ENCODE results near the gene KRTAP10-6.
"Not testable (repeated sequence)": the region's sequence is repeated elsewhere in the genome, so short reads cannot be mapped to it uniquely, and the experiment has no call there.

Gene KRTAP10-6, protein sequence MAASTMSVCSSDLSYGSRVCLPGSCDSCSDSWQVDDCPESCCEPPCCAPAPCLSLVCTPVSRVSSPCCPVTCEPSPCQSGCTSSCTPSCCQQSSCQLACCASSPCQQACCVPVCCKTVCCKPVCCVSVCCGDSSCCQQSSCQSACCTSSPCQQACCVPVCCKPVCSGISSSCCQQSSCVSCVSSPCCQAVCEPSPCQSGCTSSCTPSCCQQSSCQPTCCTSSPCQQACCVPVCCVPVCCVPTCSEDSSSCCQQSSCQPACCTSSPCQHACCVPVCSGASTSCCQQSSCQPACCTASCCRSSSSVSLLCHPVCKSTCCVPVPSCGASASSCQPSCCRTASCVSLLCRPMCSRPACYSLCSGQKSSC

GRCh38 chr21:44592446-44593311 lies at the start of gene KRTAP10-6:
Gene KRTAP10-6 (minus strand): TSS chr21:44592505. CDS start chr21:44592484, 21 bp downstream.
- no peak for DNase-seq (ENCODE audit: low read depth in 4 of 4, low spot score in 1 of 4)

GRCh38 chr21:44640761-44641160 lies 48.5 kb upstream of the KRTAP10-6 start:
- DNase-seq (ENCODE audit: low read depth in 4 of 4, low spot score in 1 of 4), result no peak

DNA sequence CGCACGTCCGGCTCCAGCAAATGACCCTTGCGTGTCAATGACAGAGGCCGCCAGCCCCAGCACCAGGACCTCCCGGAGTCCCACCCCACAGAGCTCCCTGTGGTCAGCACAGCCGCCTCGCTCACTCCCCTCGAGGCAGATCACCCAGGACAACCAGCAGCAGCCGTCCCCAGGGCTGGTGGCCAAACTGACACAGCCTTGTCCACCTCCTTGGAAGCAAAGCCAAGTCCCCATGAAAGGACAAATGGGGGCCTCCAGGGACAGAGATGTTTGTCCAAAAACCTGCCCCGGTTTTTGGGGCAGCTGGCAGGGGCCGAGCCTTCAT lies 47.0 kb upstream of the KRTAP10-6 start:
- no peak for DNase-seq (ENCODE audit: low read depth in 4 of 4, low spot score in 1 of 4)

GRCh38 chr21:44638506-44639330 lies 46.4 kb upstream of the KRTAP10-6 start:
- not testable (repeated sequence) for DNase-seq (ENCODE audit: low read depth in 4 of 4, low spot score in 1 of 4)

DNA sequence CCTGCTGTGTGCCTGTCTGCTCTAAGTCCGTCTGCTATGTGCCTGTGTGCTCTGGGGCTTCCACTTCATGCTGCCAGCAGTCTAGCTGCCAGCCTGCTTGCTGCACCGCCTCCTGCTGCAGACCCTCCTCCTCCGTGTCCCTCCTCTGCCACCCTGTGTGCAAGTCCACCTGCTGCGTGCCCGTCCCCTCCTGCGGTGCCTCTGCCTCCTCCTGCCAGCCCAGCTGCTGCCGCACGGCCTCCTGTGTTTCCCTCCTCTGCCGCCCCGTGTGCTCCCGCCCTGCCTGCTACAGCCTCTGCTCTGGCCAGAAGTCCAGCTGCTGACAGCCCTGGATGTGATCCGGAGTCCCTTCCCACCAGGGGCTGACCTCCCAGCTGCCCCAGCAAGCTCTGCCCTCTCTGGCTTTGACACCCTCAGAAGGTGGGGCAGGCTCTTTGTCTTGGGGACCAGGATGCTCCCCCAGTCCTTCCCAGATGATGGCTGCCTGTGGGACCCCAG lies 45.6 kb upstream of the KRTAP10-6 start:
- not testable (repeated sequence) for DNase-seq (ENCODE audit: low read depth in 4 of 4, low spot score in 1 of 4)

DNA sequence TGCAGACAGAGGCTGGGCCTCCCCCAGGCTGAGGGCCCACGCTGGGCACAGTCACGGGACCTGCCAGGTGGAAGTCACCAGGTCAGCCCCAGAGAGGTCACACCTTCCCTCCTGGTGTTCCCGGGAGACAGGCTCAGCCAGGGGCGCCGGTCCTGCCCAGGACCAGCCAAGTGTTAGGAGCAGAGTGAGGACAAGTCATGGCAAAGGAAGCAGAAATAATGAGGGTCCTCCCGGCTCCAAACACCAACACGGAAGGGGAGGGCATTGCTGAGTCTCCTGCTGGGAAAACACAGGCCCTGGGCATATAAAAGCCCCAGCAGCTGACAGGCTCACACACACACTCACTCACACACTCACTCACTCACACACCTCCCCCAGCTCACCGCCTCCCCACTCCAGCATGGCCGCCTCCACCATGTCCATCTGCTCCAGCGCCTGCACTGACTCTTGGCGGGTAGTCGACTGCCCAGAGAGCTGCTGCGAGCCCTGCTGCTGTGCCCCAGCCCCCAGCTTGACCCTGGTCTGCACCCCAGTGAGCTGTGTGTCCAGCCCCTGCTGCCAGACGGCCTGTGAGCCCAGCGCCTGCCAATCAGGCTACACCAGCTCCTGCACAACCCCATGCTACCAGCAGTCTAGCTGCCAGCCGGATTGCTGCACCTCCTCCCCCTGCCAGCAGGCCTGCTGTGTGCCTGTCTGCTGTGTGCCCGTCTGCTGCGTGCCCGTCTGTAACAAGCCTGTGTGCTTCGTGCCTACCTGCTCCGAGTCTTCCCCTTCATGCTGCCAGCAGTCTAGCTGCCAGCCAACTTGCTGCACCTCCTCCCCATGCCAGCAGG lies 44.9 kb upstream of the KRTAP10-6 start, which contains the start of gene KRTAP10-10:
KRTAP10-10 (plus strand) TSS at position 339 of the 833 bp plus-strand sequence; CDS start at position 401, 62 bp downstream.
- no peak for DNase-seq (ENCODE audit: low read depth in 4 of 4, low spot score in 1 of 4)

DNA sequence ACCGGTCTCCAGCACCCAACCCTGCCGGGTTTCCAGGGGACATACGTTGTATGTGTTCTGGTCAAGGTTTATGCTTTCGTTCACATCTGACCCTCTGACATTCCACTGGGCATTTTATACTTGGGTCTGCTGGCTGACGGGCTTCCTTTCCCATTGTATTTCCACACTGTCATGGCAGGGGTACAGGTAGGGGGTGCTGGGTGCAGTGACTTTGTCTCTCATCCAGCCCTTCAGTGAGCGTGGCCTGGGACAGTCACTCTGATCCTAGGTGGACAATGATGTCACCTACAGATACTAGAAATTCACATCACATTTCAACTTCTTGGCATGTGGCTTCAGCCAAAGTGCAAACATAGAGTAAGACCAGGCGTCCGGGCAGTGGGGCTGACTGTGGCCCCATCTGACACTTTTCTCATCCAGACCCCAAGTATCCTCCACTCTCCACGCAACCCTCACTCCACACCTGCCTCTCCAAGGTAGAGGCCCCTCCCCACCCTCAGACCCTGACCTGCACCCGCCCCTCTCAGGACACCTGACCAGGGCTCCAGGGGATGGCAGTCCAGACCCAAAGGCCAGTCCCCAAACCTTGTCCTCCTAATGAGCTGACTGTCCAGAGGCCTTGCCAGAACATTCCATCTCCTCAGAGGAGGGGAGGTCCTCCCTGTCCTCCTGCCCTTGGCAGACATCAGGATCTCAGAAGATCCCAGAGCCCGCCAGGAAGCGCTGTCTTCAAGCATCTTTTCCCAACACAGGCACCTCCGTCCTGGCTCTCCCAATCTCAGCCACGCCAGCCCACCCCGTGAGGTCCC lies 44.1 kb upstream of the KRTAP10-6 start:
- no peak for DNase-seq (ENCODE audit: low read depth in 4 of 4, low spot score in 1 of 4)

DNA sequence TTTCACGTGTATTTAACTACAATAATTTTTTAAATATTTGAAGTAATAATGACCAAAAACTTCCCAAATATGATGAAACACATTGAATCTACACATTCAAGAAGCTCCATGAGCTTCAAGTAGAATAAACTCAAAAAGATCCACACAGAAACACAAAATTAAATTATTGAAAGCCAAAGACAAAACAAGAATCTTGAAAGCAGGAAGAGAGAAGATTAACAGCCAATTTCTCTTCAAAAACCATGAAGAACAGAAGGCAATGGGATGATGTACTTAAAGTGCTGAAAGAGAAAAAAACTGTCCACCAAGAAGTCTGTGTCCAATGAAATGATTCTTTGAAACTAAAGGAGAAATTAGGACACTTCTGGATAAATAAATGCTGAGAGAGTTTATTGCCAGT lies 39.8 kb upstream of the KRTAP10-6 start:
- no peak for DNase-seq (ENCODE audit: low read depth in 4 of 4, low spot score in 1 of 4)

GRCh38 chr21:44630440-44630839 lies 38.1 kb upstream of the KRTAP10-6 start:
- DNase-seq (ENCODE audit: low read depth in 4 of 4, low spot score in 1 of 4), result no peak

- no peak for DNase-seq (ENCODE audit: low read depth in 4 of 4, low spot score in 1 of 4)
Measured at GRCh38 chr21:44628707-44629391, 36.5 kb upstream of the KRTAP10-6 start.

GRCh38 chr21:44627831-44628233 lies 35.5 kb upstream of the KRTAP10-6 start:
- DNase-seq (ENCODE audit: low read depth in 4 of 4, low spot score in 1 of 4), result not testable (repeated sequence)

GRCh38 chr21:44627181-44627822 lies 35.0 kb upstream of the KRTAP10-6 start:
- not testable (repeated sequence) for DNase-seq (ENCODE audit: low read depth in 4 of 4, low spot score in 1 of 4)

GRCh38 chr21:44626673-44627143 lies 34.4 kb upstream of the KRTAP10-6 start, which contains the start of gene KRTAP10-9:
Gene KRTAP10-9 (plus strand): TSS chr21:44627093. CDS start chr21:44627172, 79 bp downstream.
- no peak for DNase-seq (ENCODE audit: low read depth in 4 of 4, low spot score in 1 of 4)

DNA sequence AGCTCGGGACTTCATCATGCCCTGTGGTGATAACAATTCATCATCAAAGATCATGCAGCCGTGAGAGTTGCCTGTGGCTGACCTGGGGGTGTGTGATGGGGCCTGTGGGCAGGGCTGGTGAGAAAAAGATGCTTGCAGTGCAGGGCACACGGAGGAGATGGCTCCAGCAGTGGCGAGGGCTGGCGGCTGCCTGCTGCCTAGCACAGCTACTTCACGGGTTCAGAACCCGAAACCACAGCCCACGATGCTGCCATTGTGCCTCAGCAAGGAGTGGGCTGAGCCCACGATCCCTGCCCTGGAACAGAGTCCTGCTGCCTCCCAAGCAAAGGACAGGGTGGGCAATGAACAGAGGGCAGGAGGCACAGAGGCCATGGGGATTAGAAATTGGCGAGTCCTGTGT lies 34.0 kb upstream of the KRTAP10-6 start:
- no peak for DNase-seq (ENCODE audit: low read depth in 4 of 4, low spot score in 1 of 4)

GRCh38 chr21:44625756-44626155 lies 33.5 kb upstream of the KRTAP10-6 start:
- DNase-seq (ENCODE audit: low read depth in 4 of 4, low spot score in 1 of 4), result no peak

- no peak for DNase-seq (ENCODE audit: low read depth in 4 of 4, low spot score in 1 of 4)
Measured at GRCh38 chr21:44623575-44623974, 31.3 kb upstream of the KRTAP10-6 start.

DNA sequence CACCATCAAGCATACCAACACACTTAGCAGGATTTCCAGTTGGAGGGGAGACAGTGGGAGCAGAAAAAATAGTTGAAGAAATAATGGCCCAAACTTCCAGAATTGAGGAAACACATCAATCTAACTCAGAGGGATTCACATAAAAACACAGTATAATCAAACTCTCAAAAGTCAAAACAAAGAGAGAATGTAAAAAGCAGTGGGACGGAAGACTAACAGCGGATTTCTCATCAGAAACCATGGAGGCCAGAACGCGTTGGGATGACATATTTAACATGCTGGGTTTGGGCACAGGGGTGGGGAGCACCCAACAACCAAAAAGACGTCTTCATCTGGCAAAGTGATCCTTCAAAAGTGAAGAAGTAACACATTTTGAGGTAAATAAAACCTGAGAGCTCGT lies 27.6 kb upstream of the KRTAP10-6 start:
- DNase-seq (ENCODE audit: low read depth in 4 of 4, low spot score in 1 of 4), result no peak

- DNase-seq (ENCODE audit: low read depth in 4 of 4, low spot score in 1 of 4), result peak; percentile 10 to 29 (median 21)
Measured at GRCh38 chr21:44618909-44619308, 26.6 kb upstream of the KRTAP10-6 start.

All from stimulated activated CD4-positive, alpha-beta T cell treated with anti-CD3 and anti-CD28 coated beads, Interleukin-1b, Interleukin-23, amount 100 ng/mL, for 24 hours (primary cell).